HCT116 (cell line): Measurements from ENCODE around the gene EHD1. TPM values are rescaled to one million over a fixed set of nuclear protein-coding genes. Genes with fewer than 3 reads are reported as not detected.

Experiments
- ATAC-seq: fragments of 200-7000 bp; cut with Tn5 transposase; 2 replicates; pipeline ENCODE4 v1.9.1; 2020; ENCODE audit warnings: mild to moderate bottlenecking, moderate library complexity
- BruUV-seq: library from RNA; stranded (reverse); fragments of 400-500 nt; replicated peaks from 2 replicates; lab custom pipeline; 2021; lab: Mats Ljungman, UMichigan
- CTCF ChIA-PET: fragments of 300-600 bp; sonication (Branson Sonifier 250); formaldehyde crosslinking; loops from one replicate; lab custom pipeline; 2021; ENCODE audit warnings: antibody characterized with exemption; lab: Charles Lee
- POLR2A ChIA-PET: fragments of 300-600, 350-600 bp; sonication (Branson Sonifier 250); formaldehyde crosslinking; loops from one replicate; lab custom pipeline; 2021; ENCODE audit warnings: antibody characterized with exemption; lab: Charles Lee
- RAD21 ChIA-PET, 2 experiments: fragments of 300-600 bp; sonication (Branson Sonifier 250); formaldehyde crosslinking; loops; one replicate each; lab custom pipeline; 2023; ENCODE audit warnings: low total read pairs in 2 of 2; ENCODE audit not compliant: uncharacterized antibody in 2 of 2, unreplicated experiment in 2 of 2, low non-redundant PET in 1 of 2; lab: Charles Lee
- DNase-seq: peaks from one replicate; pipeline ENCODE4 v3.0.0-alpha.2; 2010; ENCODE audit warnings: low read depth, low spot score
- H2AFZ ChIP-seq: fragments of 200-600 bp; shearing (Covaris generic), sonication (generic); 2 replicates; pipeline ENCODE4 v1.6.1; 2017; ENCODE audit warnings: low read depth, mixed run types, mixed read lengths, antibody characterized with exemption, low read length; ENCODE audit not compliant: poor library complexity, severe bottlenecking
- H3K27ac ChIP-seq: 2 replicates; pipeline ENCODE4 v1.5.1; 2012; ENCODE audit warnings: low read depth, low read length
- H3K27me3 ChIP-seq: fragments of 200-600 bp; sonication (generic); 2 replicates; pipeline ENCODE4 v1.6.1; 2016; ENCODE audit warnings: mixed run types, low read length, mixed read lengths; ENCODE audit not compliant: insufficient read depth
- H3K36me3 ChIP-seq, 2 experiments: fragments of 200-500 bp in 1 of 2; fragments of 200-600 bp in 1 of 2; sonication (Bioruptor generic) in 1 of 2; sonication (generic) in 1 of 2; 2 replicates each; pipeline versions ENCODE4 v1.5.1 to v1.6.1; 2014 to 2016; ENCODE audit warnings: low read length in 2 of 2, inconsistent platforms in 1 of 2, mixed read lengths in 1 of 2, mixed run types in 1 of 2; ENCODE audit not compliant: insufficient read depth in 2 of 2, control insufficient read depth in 1 of 2
- H3K4me1 ChIP-seq, 2 experiments: fragments of 200-600 bp in 1 of 2; sonication (generic) in 1 of 2; 2 replicates each; pipeline versions ENCODE4 v1.5.1 to v1.6.1; 2012 to 2017; ENCODE audit warnings: low read length in 2 of 2, inconsistent platforms in 1 of 2, mild to moderate bottlenecking in 1 of 2, mixed read lengths in 1 of 2, mixed run types in 1 of 2, moderate library complexity in 1 of 2; ENCODE audit not compliant: insufficient read depth in 2 of 2, control insufficient read depth in 1 of 2
- H3K4me2 ChIP-seq: fragments of 200-600 bp; sonication (generic); 2 replicates; pipeline ENCODE4 v1.6.1; 2017; ENCODE audit warnings: mixed run types, low read length, mixed read lengths
- H3K4me3 ChIP-seq, 2 experiments: fragments of 200-600 bp in 1 of 2; sonication (generic) in 1 of 2; replicated peaks in 1 of 2; 2 replicates each; pipeline ENCODE4 v1.5.1; 2011 to 2016; ENCODE audit warnings: low read length in 2 of 2, control low read depth in 1 of 2, low read depth in 1 of 2, mild to moderate bottlenecking in 1 of 2, mixed read lengths in 1 of 2, mixed run types in 1 of 2
- H3K79me2 ChIP-seq: fragments of 200-600 bp; sonication (generic); 2 replicates; pipeline ENCODE4 v1.6.1; 2017; ENCODE audit warnings: mild to moderate bottlenecking, mixed run types, low read length, moderate library complexity, mixed read lengths; ENCODE audit not compliant: insufficient read depth
- H3K9ac ChIP-seq: fragments of 200-600 bp; sonication (generic); 2 replicates; pipeline ENCODE4 v1.6.1; 2016; ENCODE audit warnings: low read length, mixed read lengths
- H3K9me2 ChIP-seq: fragments of 200-600 bp; sonication (generic), shearing (Covaris generic); 2 replicates; pipeline ENCODE4 v1.6.1; 2017; ENCODE audit warnings: mixed run types, mild to moderate bottlenecking, moderate library complexity; ENCODE audit not compliant: insufficient read depth
- H3K9me3 ChIP-seq, 2 experiments: fragments of 200-500 bp in 1 of 2; fragments of 200-600 bp in 1 of 2; sonication (Bioruptor generic) in 1 of 2; sonication (generic) in 1 of 2; 2 replicates each; pipeline ENCODE4 v1.6.1; 2014 to 2017; ENCODE audit warnings: low read length in 2 of 2, mixed read lengths in 2 of 2, inconsistent platforms in 1 of 2, low read depth in 1 of 2, mild to moderate bottlenecking in 1 of 2, mixed run types in 1 of 2, moderate library complexity in 1 of 2; ENCODE audit not compliant: control insufficient read depth in 1 of 2, insufficient read depth in 1 of 2
- H4K20me1 ChIP-seq: fragments of 200-600 bp; sonication (generic), shearing (Covaris generic); 2 replicates; pipeline ENCODE4 v1.6.1; 2017; ENCODE audit warnings: mixed run types, mild to moderate bottlenecking, moderate library complexity; ENCODE audit not compliant: insufficient read depth
- CBX3 ChIP-seq: IDR thresholded peaks from 2 replicates; pipeline ENCODE4 v1.6.1; 2012; ENCODE audit warnings: low read depth
- CEBPB ChIP-seq: IDR thresholded peaks from 2 replicates; pipeline ENCODE4 v1.6.1; 2012; ENCODE audit warnings: low read depth
- EZH2 ChIP-seq: fragments of 200-600 bp; sonication (generic); IDR thresholded peaks from 2 replicates; pipeline ENCODE4 v1.6.1; 2017; ENCODE audit warnings: antibody characterized with exemption, mixed run types
- JUND ChIP-seq: IDR thresholded peaks from 2 replicates; pipeline ENCODE4 v1.6.1; 2012
- POLR2A ChIP-seq: IDR thresholded peaks from 2 replicates; pipeline ENCODE4 v1.7.0; 2011; ENCODE audit warnings: borderline replicate concordance; ENCODE audit not compliant: insufficient read depth, insufficient read length; ENCODE audit errors: extremely low read depth
- RAD21 ChIP-seq: IDR thresholded peaks from 2 replicates; pipeline ENCODE4 v1.6.1; 2012; ENCODE audit warnings: low read depth, mild to moderate bottlenecking
- TCF7L2 ChIP-seq: IDR thresholded peaks from 2 replicates; pipeline ENCODE4 v1.7.0; 2011; ENCODE audit warnings: borderline replicate concordance, inconsistent platforms; ENCODE audit not compliant: insufficient read depth, insufficient read length; ENCODE audit errors: extremely low read depth
- YY1 ChIP-seq: IDR thresholded peaks from 2 replicates; pipeline ENCODE4 v1.6.1; 2011; ENCODE audit warnings: low read length, low read depth, moderate library complexity, mild to moderate bottlenecking; ENCODE audit not compliant: insufficient replicate concordance; ENCODE audit errors: extremely low read depth
- ZFX ChIP-seq: fragments of 450-650 bp; IDR thresholded peaks from 2 replicates; pipeline ENCODE4 v1.6.1; 2017
- ZNF274 ChIP-seq: fragments of 200-500 bp; sonication (Bioruptor generic); IDR thresholded peaks from 2 replicates; pipeline ENCODE4 v1.6.1; 2014; ENCODE audit warnings: mild to moderate bottlenecking, low read depth, low read length, inconsistent platforms
- intact Hi-C: fragments of 100-400 bp; cut with micrococcal nuclease; formaldehyde crosslinking; loops from 2 replicates; pipeline ENCODE4 v1.10.0; 2022
- total RNA-seq: library from RNA; stranded (reverse); gene quantifications from one replicate; pipeline ENCODE4 v1.2.1, GENCODE V29; 2021; ENCODE audit not compliant: unreplicated experiment
- TF ChIP-seq, protein P1 (sequence below): IDR thresholded peaks from 2 replicates; pipeline ENCODE4 v1.6.1; 2011; ENCODE audit warnings: mild to moderate bottlenecking, low read length, moderate library complexity; ENCODE audit not compliant: insufficient replicate concordance; ENCODE audit errors: extremely low read depth
- TF ChIP-seq, protein P2 (sequence below): IDR thresholded peaks from 2 replicates; pipeline ENCODE4 v1.6.1; 2012

Gene EHD1
- total RNA-seq, 1 experiment from 2014 or later: 48.1 TPM

GRCh38 chr11:64915376-64915887 lies 37.0 kb upstream of the EHD1 start (continued):
- no peak for TF ChIP-seq TCF7L2
- TF ChIP-seq RAD21: no peak
- TF ChIP-seq CEBPB: no peak
- TF ChIP-seq ZFX: no peak
- TF ChIP-seq CBX3: no peak
- no peak for TF ChIP-seq ZNF274
- TF ChIP-seq, protein P1, sequence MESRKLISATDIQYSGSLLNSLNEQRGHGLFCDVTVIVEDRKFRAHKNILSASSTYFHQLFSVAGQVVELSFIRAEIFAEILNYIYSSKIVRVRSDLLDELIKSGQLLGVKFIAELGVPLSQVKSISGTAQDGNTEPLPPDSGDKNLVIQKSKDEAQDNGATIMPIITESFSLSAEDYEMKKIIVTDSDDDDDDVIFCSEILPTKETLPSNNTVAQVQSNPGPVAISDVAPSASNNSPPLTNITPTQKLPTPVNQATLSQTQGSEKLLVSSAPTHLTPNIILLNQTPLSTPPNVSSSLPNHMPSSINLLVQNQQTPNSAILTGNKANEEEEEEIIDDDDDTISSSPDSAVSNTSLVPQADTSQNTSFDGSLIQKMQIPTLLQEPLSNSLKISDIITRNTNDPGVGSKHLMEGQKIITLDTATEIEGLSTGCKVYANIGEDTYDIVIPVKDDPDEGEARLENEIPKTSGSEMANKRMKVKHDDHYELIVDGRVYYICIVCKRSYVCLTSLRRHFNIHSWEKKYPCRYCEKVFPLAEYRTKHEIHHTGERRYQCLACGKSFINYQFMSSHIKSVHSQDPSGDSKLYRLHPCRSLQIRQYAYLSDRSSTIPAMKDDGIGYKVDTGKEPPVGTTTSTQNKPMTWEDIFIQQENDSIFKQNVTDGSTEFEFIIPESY: no peak
- no peak for TF ChIP-seq YY1
- TF ChIP-seq, all 23 proteins: peak for 0

DNA sequence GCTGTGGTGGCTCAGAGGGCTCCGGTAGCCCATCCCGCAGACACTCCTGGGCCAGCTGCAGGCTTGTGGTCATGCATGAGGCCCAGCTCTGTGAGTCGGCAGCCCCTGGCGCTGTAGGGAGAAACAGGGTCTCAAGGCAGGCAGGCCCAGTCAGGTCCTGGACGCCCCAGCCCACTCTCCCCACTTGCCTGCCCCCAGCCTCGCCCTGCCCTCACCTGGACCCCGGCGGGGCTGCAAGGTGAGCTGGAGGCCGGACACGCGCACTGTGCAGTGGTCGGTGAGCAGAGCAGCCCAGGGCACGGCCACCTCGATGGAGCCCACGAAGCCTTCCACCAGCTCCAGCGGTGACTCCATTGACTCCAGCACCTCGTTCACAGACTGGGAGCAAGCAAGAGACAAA lies 35.7 kb upstream of the EHD1 start:
- ChIA-PET POLR2A (no interaction called here), CTCF (no interaction called here), RAD21 (no interaction called here)
- no peaks in the 10 kb centered on the region for H3K9me2 ChIP-seq
- no TSS peak for BruUV-seq
- peaks cover 16 to 28% of the 10 kb centered on the region in 2 experiments for H3K4me1 ChIP-seq
- no peaks in the 10 kb centered on the region for H3K9me3 ChIP-seq
- H2AFZ ChIP-seq: no peak overlapping the region
- no peak overlapping the region; the same call in 1 of the 2 replicates for H3K27ac ChIP-seq
- peaks cover 0 to 7% of the 10 kb centered on the region in 2 experiments; a peak in 2 of 4 replicates for H3K36me3 ChIP-seq
- DNase-seq (no peak), ATAC-seq (no peak)
- H3K79me2 ChIP-seq: peaks cover 13% of the 10 kb centered on the region; the same call in 1 of the 2 replicates
- H3K9ac ChIP-seq: no peak overlapping the region
- TF ChIP-seq RAD21 (no peak), CBX3 (no peak), EZH2 (no peak), POLR2A (no peak), CEBPB (no peak), ZNF274 (no peak), ZFX (no peak), JUND (no peak)
- TF ChIP-seq, protein P2, sequence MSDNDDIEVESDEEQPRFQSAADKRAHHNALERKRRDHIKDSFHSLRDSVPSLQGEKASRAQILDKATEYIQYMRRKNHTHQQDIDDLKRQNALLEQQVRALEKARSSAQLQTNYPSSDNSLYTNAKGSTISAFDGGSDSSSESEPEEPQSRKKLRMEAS: no peak
- TF ChIP-seq, protein P1: no peak
- H3K4me2 ChIP-seq: no peak overlapping the region
- intact Hi-C loops: loop anchor here (10.0 kb wide), 1 partner anchor 201 kb away; the partner anchor contains the start of genes TM7SF2 and ZNHIT2
- no peaks in the 10 kb centered on the region for H4K20me1 ChIP-seq
- no peak overlapping the region for H3K4me3 ChIP-seq
- no peaks in the 10 kb centered on the region for H3K27me3 ChIP-seq
